Measurements from ENCODE around the gene PDE2A.

DNA sequence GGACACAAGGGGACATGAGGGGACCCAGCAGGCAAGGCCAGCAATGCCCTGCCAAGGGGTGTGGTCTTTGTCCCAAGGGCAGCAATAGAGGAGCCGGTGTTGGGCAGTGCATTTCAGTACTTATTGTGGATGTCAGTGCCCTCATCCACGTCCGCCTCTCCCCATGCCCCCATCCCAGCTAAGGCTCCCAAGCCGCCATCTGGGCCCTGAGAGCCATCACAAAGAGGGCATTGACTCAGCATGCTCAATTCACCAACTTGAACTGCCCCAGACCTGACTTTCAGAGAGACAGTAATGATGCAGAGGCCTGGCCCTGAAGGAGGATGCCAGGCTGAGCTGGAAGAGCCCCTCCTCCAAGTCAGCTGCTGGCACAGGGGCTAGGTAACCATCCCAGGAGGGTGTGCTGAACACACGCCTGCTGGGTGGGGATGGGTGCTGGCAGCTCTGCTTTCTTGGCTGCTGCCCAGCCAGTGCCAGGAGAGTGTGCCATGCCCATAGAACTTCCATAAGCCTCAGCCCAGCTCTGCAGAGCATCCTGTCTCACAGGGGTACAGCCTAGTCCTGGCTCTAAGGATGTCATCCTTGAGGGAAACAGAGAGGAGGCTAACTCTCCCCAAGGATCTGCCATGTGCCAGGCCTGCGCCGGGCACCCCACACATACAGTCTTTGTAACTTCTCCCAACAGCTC, 46.5 kb downstream of the PDE2A start:
- TF ChIP-seq CTCF (IDR thresholded peaks at IDR 0.05) = no peak
- TF ChIP-seq EP300 (IDR thresholded peaks at IDR 0.05) = no peak

Measured in A549 (cell line).